ENCODE data around the gene TCF25. TPM values are rescaled to one million over a fixed set of nuclear protein-coding genes. Genes with fewer than 3 reads are reported as not detected.

The TCF25 gene
- total RNA-seq, 4 donors from 2014 or later: 126 to 151 (median 137) TPM

- H3K4me1 ChIP-seq: peaks cover 52 to 77% (median 63%) of the 10 kb centered on the region in 4 donors
- TF ChIP-seq EP300 (IDR thresholded peaks at IDR 0.05) (no peak), CTCF (IDR thresholded peaks at IDR 0.05) (no peak), POLR2AphosphoS5 (IDR thresholded peaks at IDR 0.05) (no peak), POLR2A (IDR thresholded peaks at IDR 0.05; ENCODE audit: low read depth) (no peak)
- peak overlapping the region; percentile 59 to 76 (median 62) for H3K4me3 ChIP-seq
- 3% methylated on average over 5 of the region's 41 CpGs for WGBS
- H3K27me3 ChIP-seq: peaks cover 6 to 98% (median 30%) of the 10 kb centered on the region in 4 donors
- H3K27ac ChIP-seq (replicated peaks in 1 of 4): peak overlapping the region in 3 of 4 donors; percentile 51 to 77 (median 73)
- H3K36me3 ChIP-seq: no peaks in the 10 kb centered on the region
- no peak for DNase-seq (ENCODE audit: extremely low spot score)
- intact Hi-C loops (cut with DNase I): no loop called here
- H3K9me3 ChIP-seq: no peaks in the 10 kb centered on the region
Measured at GRCh38 chr16:89923640-89924296, 50.4 kb downstream of the TCF25 start.

GRCh38 chr16:89924297-89924924, 51.0 kb downstream of the TCF25 start:
- no peaks in the 10 kb centered on the region for H3K36me3 ChIP-seq
- H3K27ac ChIP-seq (replicated peaks in 1 of 4): no peak overlapping the region
- 6% methylated on average over 12 of the region's 14 CpGs for WGBS
- intact Hi-C loops (cut with DNase I): no loop called here
- TF ChIP-seq EP300 (IDR thresholded peaks at IDR 0.05) (no peak), POLR2AphosphoS5 (IDR thresholded peaks at IDR 0.05) (no peak), POLR2A (IDR thresholded peaks at IDR 0.05; ENCODE audit: low read depth) (no peak), CTCF (IDR thresholded peaks at IDR 0.05) (no peak)
- peaks cover 48 to 71% (median 56%) of the 10 kb centered on the region in 4 donors for H3K4me1 ChIP-seq
- H3K9me3 ChIP-seq: no peaks in the 10 kb centered on the region
- H3K27me3 ChIP-seq: peaks cover 6 to 98% (median 32%) of the 10 kb centered on the region in 4 donors
- no peak for DNase-seq (ENCODE audit: extremely low spot score)
- peak overlapping the region in 1 of 4 donors; percentile 59 for H3K4me3 ChIP-seq

GRCh38 chr16:89924925-89925307, 51.5 kb downstream of the TCF25 start:
- intact Hi-C loops (cut with DNase I): no loop called here
- Histone ChIP-seq H3K36me3 (no peaks in the 10 kb centered on the region), H3K9me3 (no peaks in the 10 kb centered on the region), H3K27ac (replicated peaks in 1 of 4) (no peak overlapping the region), H3K4me1 (peaks cover 48 to 66% (median 56%) of the 10 kb centered on the region in 4 donors), H3K4me3 (no peak overlapping the region), H3K27me3 (peaks cover 6 to 98% (median 33%) of the 10 kb centered on the region in 4 donors)
- no peak for DNase-seq (ENCODE audit: extremely low spot score)
- 33% methylated on average over 4 of the region's 4 CpGs for WGBS
- TF ChIP-seq CTCF (IDR thresholded peaks at IDR 0.05) (no peak), POLR2AphosphoS5 (IDR thresholded peaks at IDR 0.05) (no peak), POLR2A (IDR thresholded peaks at IDR 0.05; ENCODE audit: low read depth) (no peak), EP300 (IDR thresholded peaks at IDR 0.05) (no peak)

GRCh38 chr16:89925596-89926079, 52.2 kb downstream of the TCF25 start:
- Histone ChIP-seq H3K4me1 (peaks cover 48 to 62% (median 55%) of the 10 kb centered on the region in 4 donors), H3K27ac (replicated peaks in 1 of 4) (no peak overlapping the region), H3K27me3 (peaks cover 6 to 98% (median 35%) of the 10 kb centered on the region in 4 donors), H3K36me3 (no peaks in the 10 kb centered on the region), H3K9me3 (no peaks in the 10 kb centered on the region), H3K4me3 (peak overlapping the region; percentile 48 to 65 (median 54))
- TF ChIP-seq CTCF (IDR thresholded peaks at IDR 0.05) (no peak), POLR2A (IDR thresholded peaks at IDR 0.05; ENCODE audit: low read depth) (no peak), EP300 (IDR thresholded peaks at IDR 0.05) (no peak), POLR2AphosphoS5 (IDR thresholded peaks at IDR 0.05) (no peak)
- intact Hi-C loops (cut with DNase I): no loop called here
- no peak for DNase-seq (ENCODE audit: extremely low spot score)
- WGBS: 0% methylated on average over 16 of the region's 42 CpGs
